ENCODE measurements around the gene ADCYAP1R1.
A peak's percentile ranks its signal among the peaks of the same experiment; 100 is the strongest.
"Not testable (repeated sequence)": the region's sequence is repeated elsewhere in the genome, so short reads cannot be mapped to it uniquely, and the experiment has no call there.

The ADCYAP1R1 gene

GRCh38 chr7:31134246-31135188 lies 82.4 kb downstream of the ADCYAP1R1 start:
- DNase-seq (ENCODE audit: low spot score) = peak; percentile 74

- no peak for DNase-seq (ENCODE audit: low spot score)
Observed at GRCh38 chr7:31137234-31137633, 85.1 kb downstream of the ADCYAP1R1 start.

GRCh38 chr7:31145339-31145738 lies 93.2 kb downstream of the ADCYAP1R1 start:
- no peak for DNase-seq (ENCODE audit: low spot score)

GRCh38 chr7:31146030-31146429 lies 93.9 kb downstream of the ADCYAP1R1 start:
- DNase-seq (ENCODE audit: low spot score) = no peak

- no peak for DNase-seq (ENCODE audit: low spot score)
Observed at GRCh38 chr7:31146538-31146937, 94.4 kb downstream of the ADCYAP1R1 start.

GRCh38 chr7:31151849-31152248 lies 99.7 kb downstream of the ADCYAP1R1 start:
- no peak for DNase-seq (ENCODE audit: low spot score)

- DNase-seq (ENCODE audit: low spot score) = not testable (repeated sequence)
Observed at GRCh38 chr7:31153318-31153717, 101.2 kb downstream of the ADCYAP1R1 start.

GRCh38 chr7:31160941-31161340 lies 108.8 kb downstream of the ADCYAP1R1 start:
- no peak for DNase-seq (ENCODE audit: low spot score)

Measured in HuH-7 (cell line).